ENCODE results near the gene LRRIQ3. TPM values are rescaled to one million over a fixed set of nuclear protein-coding genes. Genes with fewer than 3 reads are reported as not detected.
A peak's percentile ranks its signal among the peaks of the same experiment; 100 is the strongest.

LRRIQ3 gene
- total and polyA plus RNA-seq, 2 of the 13 experiments (the other 11 are each of a cell fraction or from before 2014, with no cell fraction given): 1.1 to 1.3 TPM

DNA sequence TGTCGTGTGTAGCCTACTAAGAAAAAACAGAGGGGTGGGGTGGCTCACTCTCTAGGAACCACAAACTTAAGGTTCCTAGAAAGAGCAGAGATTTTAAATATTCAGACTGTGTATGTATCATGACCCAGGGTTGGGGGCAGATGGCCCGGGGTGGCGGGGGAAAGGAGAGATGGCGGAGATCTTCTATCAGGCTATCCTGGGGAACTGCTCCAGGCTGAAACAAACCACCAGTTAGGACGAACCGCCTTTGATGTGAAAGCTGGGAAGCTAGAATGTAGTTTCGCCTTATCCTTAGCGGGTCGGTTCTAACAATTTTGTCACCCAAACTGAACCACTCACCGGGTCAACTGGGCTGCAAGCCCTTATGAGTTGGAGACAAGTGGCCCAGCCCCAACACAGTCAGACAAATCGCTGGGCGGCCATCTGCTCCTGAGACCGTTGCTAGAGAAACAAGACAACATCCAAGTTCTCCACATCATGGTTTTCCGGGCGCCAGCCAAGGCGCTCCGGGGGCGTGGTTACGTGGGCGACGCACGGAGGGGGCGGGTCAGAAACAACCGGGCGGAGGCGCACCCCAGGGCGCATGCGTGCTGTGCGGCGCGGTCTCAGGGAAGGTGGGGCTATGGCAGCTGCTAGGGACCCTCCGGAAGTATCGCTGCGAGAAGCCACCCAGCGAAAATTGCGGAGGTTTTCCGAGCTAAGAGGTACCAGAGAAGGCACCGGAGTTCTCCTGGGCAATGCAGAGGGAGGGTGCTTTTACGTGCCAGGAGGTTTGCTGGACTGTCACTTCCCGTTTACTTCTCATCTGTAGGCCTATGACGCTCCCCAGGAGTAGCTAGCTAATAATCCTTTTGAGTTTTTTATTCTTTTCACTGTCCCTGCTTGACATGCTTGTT, at the start of gene LRRIQ3, which contains the start of gene FPGT (continued):
- TF ChIP-seq MAZ (IDR thresholded peaks at IDR 0.05; ENCODE audit: borderline replicate concordance, low read depth, low read length): no peak
- 0 out of 2 replicates have a peak, but pooled peaks have one; percentile 17 for TF ChIP-seq MAZ (CRISPR knock-in tag; IDR thresholded peaks at IDR 0.05; ENCODE audit: low read depth)
- TF ChIP-seq, protein P1, sequence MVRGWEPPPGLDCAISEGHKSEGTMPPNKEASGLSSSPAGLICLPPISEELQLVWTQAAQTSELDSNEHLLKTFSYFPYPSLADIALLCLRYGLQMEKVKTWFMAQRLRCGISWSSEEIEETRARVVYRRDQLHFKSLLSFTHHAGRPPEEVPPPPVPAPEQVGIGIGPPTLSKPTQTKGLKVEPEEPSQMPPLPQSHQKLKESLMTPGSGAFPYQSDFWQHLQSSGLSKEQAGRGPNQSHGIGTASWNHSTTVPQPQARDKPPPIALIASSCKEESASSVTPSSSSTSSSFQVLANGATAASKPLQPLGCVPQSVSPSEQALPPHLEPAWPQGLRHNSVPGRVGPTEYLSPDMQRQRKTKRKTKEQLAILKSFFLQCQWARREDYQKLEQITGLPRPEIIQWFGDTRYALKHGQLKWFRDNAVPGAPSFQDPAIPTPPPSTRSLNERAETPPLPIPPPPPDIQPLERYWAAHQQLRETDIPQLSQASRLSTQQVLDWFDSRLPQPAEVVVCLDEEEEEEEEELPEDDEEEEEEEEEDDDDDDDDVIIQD (CRISPR knock-in tag; IDR thresholded peaks at IDR 0.05; ENCODE audit: low read depth): peak; percentile 67; the same call in 1 of the 2 replicates
- no peak for TF ChIP-seq ZNF615 (CRISPR knock-in tag; IDR thresholded peaks at IDR 0.05; ENCODE audit: borderline replicate concordance)
- peak; percentile 14; the same call in 1 of the 2 replicates for TF ChIP-seq ZNF12 (CRISPR knock-in tag; IDR thresholded peaks at IDR 0.05)
- TF ChIP-seq, protein P2, sequence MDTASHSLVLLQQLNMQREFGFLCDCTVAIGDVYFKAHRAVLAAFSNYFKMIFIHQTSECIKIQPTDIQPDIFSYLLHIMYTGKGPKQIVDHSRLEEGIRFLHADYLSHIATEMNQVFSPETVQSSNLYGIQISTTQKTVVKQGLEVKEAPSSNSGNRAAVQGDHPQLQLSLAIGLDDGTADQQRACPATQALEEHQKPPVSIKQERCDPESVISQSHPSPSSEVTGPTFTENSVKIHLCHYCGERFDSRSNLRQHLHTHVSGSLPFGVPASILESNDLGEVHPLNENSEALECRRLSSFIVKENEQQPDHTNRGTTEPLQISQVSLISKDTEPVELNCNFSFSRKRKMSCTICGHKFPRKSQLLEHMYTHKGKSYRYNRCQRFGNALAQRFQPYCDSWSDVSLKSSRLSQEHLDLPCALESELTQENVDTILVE (CRISPR knock-in tag; IDR thresholded peaks at IDR 0.05): 0 out of 2 replicates have a peak, but pooled peaks have one; percentile 13
- peak; percentile 36 for TF ChIP-seq JARID2 (CRISPR knock-in tag; IDR thresholded peaks at IDR 0.05; ENCODE audit: insufficient replicate concordance)
- TF ChIP-seq MXD4 (CRISPR knock-in tag; IDR thresholded peaks at IDR 0.05): peak; percentile 59; the same call in 1 of the 2 replicates
- TF ChIP-seq, protein P3, sequence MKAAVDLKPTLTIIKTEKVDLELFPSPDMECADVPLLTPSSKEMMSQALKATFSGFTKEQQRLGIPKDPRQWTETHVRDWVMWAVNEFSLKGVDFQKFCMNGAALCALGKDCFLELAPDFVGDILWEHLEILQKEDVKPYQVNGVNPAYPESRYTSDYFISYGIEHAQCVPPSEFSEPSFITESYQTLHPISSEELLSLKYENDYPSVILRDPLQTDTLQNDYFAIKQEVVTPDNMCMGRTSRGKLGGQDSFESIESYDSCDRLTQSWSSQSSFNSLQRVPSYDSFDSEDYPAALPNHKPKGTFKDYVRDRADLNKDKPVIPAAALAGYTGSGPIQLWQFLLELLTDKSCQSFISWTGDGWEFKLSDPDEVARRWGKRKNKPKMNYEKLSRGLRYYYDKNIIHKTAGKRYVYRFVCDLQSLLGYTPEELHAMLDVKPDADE (CRISPR knock-in tag; IDR thresholded peaks at IDR 0.05): no peak
- TF ChIP-seq, protein P4, sequence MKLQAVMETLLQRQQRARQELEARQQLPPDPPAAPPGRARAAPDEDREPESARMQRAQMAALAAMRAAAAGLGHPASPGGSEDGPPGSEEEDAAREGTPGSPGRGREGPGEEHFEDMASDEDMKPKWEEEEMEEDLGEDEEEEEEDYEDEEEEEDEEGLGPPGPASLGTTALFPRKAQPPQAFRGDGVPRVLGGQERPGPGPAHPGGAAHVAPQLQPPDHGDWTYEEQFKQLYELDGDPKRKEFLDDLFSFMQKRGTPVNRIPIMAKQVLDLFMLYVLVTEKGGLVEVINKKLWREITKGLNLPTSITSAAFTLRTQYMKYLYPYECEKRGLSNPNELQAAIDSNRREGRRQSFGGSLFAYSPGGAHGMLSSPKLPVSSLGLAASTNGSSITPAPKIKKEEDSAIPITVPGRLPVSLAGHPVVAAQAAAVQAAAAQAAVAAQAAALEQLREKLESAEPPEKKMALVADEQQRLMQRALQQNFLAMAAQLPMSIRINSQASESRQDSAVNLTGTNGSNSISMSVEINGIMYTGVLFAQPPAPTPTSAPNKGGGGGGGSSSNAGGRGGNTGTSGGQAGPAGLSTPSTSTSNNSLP (IDR thresholded peaks at IDR 0.05; ENCODE audit: low read depth, low read length): no peak
- TF ChIP-seq MLLT10 (CRISPR knock-in tag; IDR thresholded peaks at IDR 0.05): no peak
- TF ChIP-seq, protein P5, sequence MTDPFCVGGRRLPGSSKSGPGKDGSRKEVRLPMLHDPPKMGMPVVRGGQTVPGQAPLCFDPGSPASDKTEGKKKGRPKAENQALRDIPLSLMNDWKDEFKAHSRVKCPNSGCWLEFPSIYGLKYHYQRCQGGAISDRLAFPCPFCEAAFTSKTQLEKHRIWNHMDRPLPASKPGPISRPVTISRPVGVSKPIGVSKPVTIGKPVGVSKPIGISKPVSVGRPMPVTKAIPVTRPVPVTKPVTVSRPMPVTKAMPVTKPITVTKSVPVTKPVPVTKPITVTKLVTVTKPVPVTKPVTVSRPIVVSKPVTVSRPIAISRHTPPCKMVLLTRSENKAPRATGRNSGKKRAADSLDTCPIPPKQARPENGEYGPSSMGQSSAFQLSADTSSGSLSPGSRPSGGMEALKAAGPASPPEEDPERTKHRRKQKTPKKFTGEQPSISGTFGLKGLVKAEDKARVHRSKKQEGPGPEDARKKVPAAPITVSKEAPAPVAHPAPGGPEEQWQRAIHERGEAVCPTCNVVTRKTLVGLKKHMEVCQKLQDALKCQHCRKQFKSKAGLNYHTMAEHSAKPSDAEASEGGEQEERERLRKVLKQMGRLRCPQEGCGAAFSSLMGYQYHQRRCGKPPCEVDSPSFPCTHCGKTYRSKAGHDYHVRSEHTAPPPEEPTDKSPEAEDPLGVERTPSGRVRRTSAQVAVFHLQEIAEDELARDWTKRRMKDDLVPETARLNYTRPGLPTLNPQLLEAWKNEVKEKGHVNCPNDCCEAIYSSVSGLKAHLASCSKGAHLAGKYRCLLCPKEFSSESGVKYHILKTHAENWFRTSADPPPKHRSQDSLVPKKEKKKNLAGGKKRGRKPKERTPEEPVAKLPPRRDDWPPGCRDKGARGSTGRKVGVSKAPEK (CRISPR knock-in tag; IDR thresholded peaks at IDR 0.05; ENCODE audit: borderline replicate concordance): no peak
- 0 out of 2 replicates have a peak, but pooled peaks have one; percentile 39 for TF ChIP-seq KLF11 (CRISPR knock-in tag; IDR thresholded peaks at IDR 0.05)
- 0 out of 2 replicates have a peak, but pooled peaks have one; percentile 22 for TF ChIP-seq HOXD1 (CRISPR knock-in tag; IDR thresholded peaks at IDR 0.05)
- 0 out of 2 replicates have a peak, but pooled peaks have one; percentile 44 for TF ChIP-seq TARDBP (CRISPR knock-in tag; IDR thresholded peaks at IDR 0.05)
- peak; percentile 83; the same call in 1 of the 2 replicates for TF ChIP-seq RFX1 (IDR thresholded peaks at IDR 0.05)
- no peak for TF ChIP-seq ZNF879 (CRISPR knock-in tag; IDR thresholded peaks at IDR 0.05)
- peak; percentile 71; the same call in 1 of the 2 replicates for TF ChIP-seq HOXA3 (CRISPR knock-in tag; IDR thresholded peaks at IDR 0.05)
- TF ChIP-seq ZNF839 (CRISPR knock-in tag; IDR thresholded peaks at IDR 0.05; ENCODE audit: borderline replicate concordance): no peak
- no peak for TF ChIP-seq SRY (CRISPR knock-in tag; IDR thresholded peaks at IDR 0.05)
